ENCODE measurements around the gene APLF.

DNA sequence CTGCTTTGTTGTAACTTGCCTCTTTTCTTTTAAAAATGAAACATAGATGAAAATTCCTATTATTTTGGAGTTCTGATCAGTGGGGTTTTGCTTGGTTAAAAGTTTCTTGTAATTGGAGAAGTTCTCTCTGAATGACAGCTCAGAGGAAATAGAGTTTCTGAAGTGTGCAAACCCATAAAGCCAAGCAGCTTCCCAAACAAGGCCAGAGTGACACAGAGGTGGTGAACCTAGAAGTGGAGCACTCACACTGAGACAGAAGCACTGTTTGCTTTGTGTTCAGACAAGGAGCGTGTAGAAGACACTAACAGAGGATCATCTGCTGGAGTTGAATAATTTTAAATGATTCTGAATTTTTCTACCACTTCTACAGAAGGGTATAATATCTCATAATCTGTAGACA is 49.5 kb upstream of the APLF start:
- TF ChIP-seq RAD21 (conservative IDR thresholded peaks at IDR 0.05 in 1 of 2, IDR thresholded peaks at IDR 0.05 in 1 of 2) (no peak), HDAC2 (IDR thresholded peaks at IDR 0.05) (no peak), MAX (IDR thresholded peaks at IDR 0.05) (no peak), MAFK (IDR thresholded peaks at IDR 0.05; ENCODE audit: partially characterized antibody) (no peak), ZFP36 (IDR thresholded peaks at IDR 0.05; ENCODE audit: borderline replicate concordance, partially characterized antibody) (no peak), JUNB (IDR thresholded peaks at IDR 0.05) (no peak), EHMT2 (IDR thresholded peaks at IDR 0.05; ENCODE audit: low read depth) (no peak), EP300 (IDR thresholded peaks at IDR 0.05) (no peak)
- TF ChIP-seq, protein P1, sequence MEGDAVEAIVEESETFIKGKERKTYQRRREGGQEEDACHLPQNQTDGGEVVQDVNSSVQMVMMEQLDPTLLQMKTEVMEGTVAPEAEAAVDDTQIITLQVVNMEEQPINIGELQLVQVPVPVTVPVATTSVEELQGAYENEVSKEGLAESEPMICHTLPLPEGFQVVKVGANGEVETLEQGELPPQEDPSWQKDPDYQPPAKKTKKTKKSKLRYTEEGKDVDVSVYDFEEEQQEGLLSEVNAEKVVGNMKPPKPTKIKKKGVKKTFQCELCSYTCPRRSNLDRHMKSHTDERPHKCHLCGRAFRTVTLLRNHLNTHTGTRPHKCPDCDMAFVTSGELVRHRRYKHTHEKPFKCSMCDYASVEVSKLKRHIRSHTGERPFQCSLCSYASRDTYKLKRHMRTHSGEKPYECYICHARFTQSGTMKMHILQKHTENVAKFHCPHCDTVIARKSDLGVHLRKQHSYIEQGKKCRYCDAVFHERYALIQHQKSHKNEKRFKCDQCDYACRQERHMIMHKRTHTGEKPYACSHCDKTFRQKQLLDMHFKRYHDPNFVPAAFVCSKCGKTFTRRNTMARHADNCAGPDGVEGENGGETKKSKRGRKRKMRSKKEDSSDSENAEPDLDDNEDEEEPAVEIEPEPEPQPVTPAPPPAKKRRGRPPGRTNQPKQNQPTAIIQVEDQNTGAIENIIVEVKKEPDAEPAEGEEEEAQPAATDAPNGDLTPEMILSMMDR (IDR thresholded peaks at IDR 0.05), result no peak

All from A549 (cell line).